ACC112 (cell line): Measurements from ENCODE around the gene FAM117A.

Source experiments
- H2AFZ ChIP-seq: fragments of 200-600 bp; sonication (generic); one replicate; pipeline ENCODE4 v1.6.0; 2017; ENCODE audit warnings: antibody characterized with exemption, low read length; ENCODE audit not compliant: unreplicated experiment
- H3K27ac ChIP-seq: fragments of 200-600 bp; sonication (generic); 2 replicates; pipeline ENCODE4 v1.5.1; 2014; ENCODE audit warnings: low read depth, mild to moderate bottlenecking, antibody characterized with exemption, low read length, moderate library complexity
- H3K27me3 ChIP-seq: fragments of 200-600 bp; sonication (generic); 2 replicates; pipeline ENCODE4 v1.6.1; 2014; ENCODE audit warnings: mild to moderate bottlenecking, antibody characterized with exemption, low read length, moderate library complexity, mixed read lengths; ENCODE audit not compliant: insufficient read depth
- H3K36me3 ChIP-seq: fragments of 200-600 bp; sonication (generic); 2 replicates; pipeline ENCODE4 v1.6.1; 2016; ENCODE audit warnings: mild to moderate bottlenecking, antibody characterized with exemption, low read length, moderate library complexity, mixed read lengths; ENCODE audit not compliant: insufficient read depth
- H3K4me1 ChIP-seq: fragments of 200-600 bp; sonication (generic); one replicate; pipeline ENCODE4 v1.6.1; 2016; ENCODE audit warnings: low read length, mixed read lengths; ENCODE audit not compliant: insufficient read depth, unreplicated experiment, control insufficient read depth
- H3K4me3 ChIP-seq: fragments of 200-600 bp; sonication (generic); 2 replicates; pipeline ENCODE4 v1.5.1; 2014; ENCODE audit warnings: mild to moderate bottlenecking, low read depth, low read length
- H3K79me2 ChIP-seq: fragments of 200-600 bp; sonication (generic); one replicate; pipeline ENCODE4 v1.6.0; 2016; ENCODE audit warnings: low read length; ENCODE audit not compliant: control insufficient read depth, unreplicated experiment, insufficient read depth

Gene FAM117A

DNA sequence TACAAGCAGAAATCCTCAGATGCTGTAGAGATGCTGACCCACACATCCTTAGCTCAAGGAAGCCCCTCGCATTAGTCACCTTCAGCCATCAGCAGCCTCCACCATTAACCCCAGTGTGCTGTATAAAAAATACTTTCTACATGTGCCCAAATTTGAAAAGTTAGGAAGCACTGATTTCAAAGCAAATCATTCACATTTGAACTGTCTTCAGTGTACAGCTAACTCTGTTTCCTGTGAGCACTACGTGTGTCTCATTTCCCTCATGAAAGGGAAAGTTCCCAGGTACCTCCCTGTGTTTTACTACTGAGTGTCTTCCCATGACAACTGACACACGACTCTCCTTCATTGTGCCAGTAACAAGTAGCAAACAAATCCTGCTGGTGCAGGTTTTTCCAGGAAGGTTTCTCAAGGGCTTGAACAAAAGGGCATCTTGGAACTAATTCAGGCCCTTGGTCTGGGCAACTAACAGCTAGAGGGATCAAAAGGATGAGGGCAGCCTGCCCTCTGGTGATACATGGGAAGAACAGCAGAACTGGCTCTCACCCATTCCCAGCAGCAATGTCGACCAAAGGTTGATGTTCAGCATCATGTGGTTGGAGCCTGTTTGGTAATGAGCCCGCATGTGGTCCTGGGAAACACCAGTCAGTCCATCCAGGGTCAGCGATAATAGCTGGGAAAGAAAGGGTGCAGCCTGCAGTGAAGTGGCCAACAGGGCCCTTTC is 60.2 kb downstream of the FAM117A start:
- Histone ChIP-seq H3K4me3 (no peak overlapping the region), H2AFZ (no peak overlapping the region), H3K4me1 (peaks cover 10% of the 10 kb centered on the region), H3K27me3 (no peaks in the 10 kb centered on the region), H3K27ac (no peak overlapping the region), H3K79me2 (peaks cover 17% of the 10 kb centered on the region), H3K36me3 (peaks cover 19% of the 10 kb centered on the region; the same call in 1 of the 2 replicates)

DNA sequence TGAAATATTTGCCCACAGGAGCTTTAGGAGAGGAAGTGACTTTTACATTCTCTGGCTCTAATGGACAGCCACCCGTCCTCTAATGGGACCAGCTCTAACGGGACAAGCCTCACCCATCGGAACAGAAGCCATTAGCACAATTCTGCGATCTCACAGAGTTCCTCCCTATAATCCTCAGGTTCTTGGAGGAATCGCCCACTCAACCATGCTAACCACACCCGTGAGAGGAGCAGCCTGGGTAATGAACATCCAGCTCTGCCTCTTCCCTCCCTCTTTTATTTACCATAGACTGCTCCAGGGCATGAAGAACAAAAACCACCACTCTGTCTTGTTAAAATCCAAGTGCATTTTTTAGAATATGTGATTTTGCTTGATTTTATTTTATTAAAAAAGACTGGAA is 63.0 kb downstream of the FAM117A start:
- Histone ChIP-seq H3K4me1 (no peaks in the 10 kb centered on the region), H3K4me3 (no peak overlapping the region), H3K79me2 (peaks cover 3% of the 10 kb centered on the region), H3K36me3 (peaks cover 19% of the 10 kb centered on the region; the same call in 1 of the 2 replicates), H2AFZ (no peak overlapping the region), H3K27me3 (no peaks in the 10 kb centered on the region), H3K27ac (no peak overlapping the region)

DNA sequence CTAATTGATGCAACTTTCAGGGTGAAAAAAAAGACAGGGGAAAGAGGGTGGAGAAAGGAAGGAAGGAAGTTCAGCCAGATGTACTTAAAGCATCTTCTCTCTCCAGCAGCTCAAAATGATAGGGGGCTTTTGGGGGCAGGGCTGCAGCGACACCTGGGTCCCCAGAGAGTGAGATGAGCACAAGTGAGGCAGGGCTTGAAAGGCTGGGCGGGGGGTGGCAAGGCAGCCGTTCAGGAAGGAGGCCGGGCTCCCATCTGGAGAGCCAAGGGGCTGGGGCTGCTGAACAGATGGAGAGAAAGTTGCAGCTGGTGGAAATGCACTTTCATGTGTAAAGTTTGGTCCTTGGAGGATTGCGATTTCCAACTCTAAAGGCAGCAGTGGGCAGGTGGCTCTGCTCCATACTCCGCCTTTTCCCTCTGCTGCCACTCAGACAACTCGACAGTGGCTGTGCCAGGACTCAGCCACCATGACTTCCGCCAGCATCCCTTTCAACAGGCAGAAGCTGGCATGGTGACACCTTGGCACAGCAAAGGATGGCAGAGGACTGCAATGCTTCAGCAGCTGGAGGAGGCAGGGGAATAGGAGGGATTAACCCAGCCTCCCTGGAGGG is 63.9 kb downstream of the FAM117A start:
- Histone ChIP-seq H3K36me3 (peaks cover 19% of the 10 kb centered on the region; the same call in 1 of the 2 replicates), H2AFZ (no peak overlapping the region), H3K27me3 (no peaks in the 10 kb centered on the region), H3K27ac (no peak overlapping the region), H3K79me2 (no peaks in the 10 kb centered on the region), H3K4me3 (no peak overlapping the region), H3K4me1 (no peaks in the 10 kb centered on the region)

DNA sequence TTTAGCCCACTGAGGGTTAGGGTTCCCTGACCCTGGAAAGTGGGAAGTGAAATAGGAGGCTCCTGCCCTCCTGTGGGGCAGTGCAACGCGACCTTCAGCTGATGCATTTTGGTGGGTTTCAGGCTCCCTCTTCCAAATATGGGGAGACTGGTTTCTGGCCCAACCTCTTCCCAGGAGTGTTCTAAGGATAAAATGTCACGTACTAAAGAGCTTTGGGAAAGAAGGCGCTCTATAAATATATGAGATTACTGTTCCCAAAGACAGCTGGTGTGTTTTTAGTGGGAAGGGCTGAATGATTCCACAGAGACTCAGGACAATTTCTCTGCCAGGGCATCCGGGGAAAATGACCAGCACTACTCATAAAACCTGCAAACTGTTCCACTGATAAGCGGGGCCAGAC is 65.9 kb downstream of the FAM117A start:
- Histone ChIP-seq H3K79me2 (no peaks in the 10 kb centered on the region), H3K27me3 (no peaks in the 10 kb centered on the region), H2AFZ (no peak overlapping the region), H3K4me1 (no peaks in the 10 kb centered on the region), H3K4me3 (no peak overlapping the region), H3K27ac (no peak overlapping the region), H3K36me3 (peaks cover 9% of the 10 kb centered on the region; the same call in 1 of the 2 replicates)

DNA sequence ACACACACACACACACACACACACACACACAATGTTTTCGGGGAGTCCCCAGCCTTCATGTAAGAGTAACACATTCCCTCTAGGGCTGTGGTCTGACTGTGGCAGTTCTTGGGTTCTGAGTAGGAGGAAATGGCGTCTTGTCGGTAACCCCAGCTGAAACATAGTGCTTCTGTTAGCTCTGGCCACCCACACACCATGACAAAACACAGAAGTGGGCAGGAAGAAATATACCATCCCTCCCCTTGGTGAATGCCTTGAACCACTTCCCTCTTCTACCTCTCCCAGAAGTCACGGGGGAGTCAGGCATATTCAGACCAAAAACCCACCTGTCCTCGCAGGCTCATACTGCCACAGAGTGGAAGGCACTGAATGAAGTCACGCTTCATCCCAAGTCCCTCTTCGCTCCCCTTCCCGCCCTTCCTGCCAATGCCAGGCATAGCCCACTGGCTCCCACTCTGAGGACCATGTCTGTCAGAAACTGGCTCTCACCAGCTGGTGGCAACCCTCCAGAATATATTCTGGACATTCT is 67.6 kb downstream of the FAM117A start:
- Histone ChIP-seq H2AFZ (no peak overlapping the region), H3K36me3 (peaks cover 2% of the 10 kb centered on the region; the same call in 1 of the 2 replicates), H3K4me1 (no peaks in the 10 kb centered on the region), H3K27ac (no peak overlapping the region), H3K79me2 (no peaks in the 10 kb centered on the region), H3K27me3 (no peaks in the 10 kb centered on the region), H3K4me3 (no peak overlapping the region)

DNA sequence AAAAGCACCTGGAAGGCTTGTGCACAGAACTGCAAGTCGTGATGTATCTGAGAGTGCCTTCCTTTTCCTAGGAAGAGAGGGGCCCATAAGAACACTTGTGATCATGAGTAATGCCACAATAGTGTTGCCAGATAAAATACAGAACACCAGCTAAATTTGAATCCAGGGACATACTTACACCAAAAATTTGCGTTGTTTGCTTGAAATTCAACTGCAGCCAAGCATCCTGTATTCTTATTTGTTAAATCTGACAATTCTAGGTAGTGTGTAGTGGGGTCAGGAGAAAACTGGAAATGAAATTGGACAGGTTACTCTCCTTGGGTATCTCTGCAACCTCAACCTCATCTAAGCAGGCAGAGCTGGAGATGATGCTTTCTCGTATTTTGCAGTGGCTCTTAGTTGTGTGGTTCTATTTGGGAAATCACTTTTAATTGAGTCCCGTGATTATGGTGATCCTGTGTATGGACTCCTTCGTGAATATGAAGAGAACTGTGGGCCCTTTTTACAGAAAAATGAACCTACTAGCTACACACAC is 68.2 kb downstream of the FAM117A start:
- H3K4me1 ChIP-seq, result no peaks in the 10 kb centered on the region
- H3K79me2 ChIP-seq, result no peaks in the 10 kb centered on the region
- H3K36me3 ChIP-seq, result no peaks in the 10 kb centered on the region
- H3K27ac ChIP-seq, result no peak overlapping the region
- H2AFZ ChIP-seq, result no peak overlapping the region
- no peak overlapping the region for H3K4me3 ChIP-seq
- no peaks in the 10 kb centered on the region for H3K27me3 ChIP-seq

DNA sequence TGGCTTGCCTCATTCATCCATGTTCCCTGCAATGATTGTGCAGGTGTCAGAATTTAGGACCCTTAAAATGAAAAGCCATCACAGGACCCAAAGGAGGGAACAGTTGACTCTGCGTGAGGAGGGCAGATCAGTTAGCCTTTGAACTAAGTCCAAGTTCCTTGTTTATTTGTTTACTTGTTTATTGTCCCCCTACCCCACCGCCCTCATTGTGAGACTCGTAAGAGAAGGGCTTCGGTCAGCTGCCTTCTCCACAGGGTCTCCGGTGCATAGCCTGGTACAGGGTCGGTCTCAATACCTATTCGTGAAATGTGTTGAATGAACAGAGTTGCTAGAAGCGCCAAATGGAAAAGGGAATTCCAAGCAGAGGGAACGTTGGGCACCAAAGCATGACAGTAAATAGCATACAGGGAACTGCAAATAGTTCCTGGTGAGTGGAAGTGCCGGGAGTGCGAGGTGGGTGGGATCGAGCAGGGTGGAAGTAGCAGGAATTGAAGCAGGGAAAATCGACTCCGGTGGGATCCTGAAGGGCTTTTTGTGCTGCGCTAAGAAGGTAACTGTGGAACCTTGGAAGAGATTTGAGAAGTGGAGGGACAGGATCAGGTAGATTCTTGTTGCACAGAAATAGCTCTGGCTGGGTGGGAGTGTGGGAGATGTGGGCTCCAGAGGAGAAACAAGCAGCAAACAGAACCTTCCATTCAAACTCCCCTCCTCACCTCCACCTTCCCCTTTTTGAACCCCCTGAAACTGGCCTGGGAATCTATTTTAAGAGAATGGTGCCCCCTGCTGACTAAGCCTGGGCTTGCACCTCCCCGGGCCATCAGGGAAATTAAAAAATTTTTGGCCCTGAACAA is 68.9 kb downstream of the FAM117A start:
- Histone ChIP-seq H3K27ac (no peak overlapping the region), H3K4me1 (no peaks in the 10 kb centered on the region), H2AFZ (peak overlapping the region; percentile 30), H3K27me3 (no peaks in the 10 kb centered on the region), H3K79me2 (no peaks in the 10 kb centered on the region), H3K36me3 (no peaks in the 10 kb centered on the region), H3K4me3 (no peak overlapping the region)

DNA sequence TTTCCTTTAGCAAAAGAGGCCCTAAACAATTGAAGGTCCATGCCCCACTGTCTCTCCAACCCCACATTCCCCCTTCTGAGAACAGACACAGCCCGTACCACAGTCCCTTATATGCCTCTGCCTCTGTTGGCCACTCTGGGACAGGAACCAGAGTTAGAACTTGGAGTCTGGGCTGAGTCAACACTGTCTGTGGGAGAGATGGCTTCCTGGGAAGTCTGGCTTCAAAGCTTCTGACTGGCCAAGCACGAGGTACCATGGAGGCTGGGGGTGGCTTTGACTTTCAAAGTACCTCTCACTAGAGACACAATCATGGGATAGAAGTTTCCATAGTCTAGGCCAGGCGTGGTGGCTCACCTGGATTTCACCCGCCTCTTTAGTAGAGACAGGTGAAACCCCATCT is 71.2 kb downstream of the FAM117A start:
- Histone ChIP-seq H3K27ac (no peak overlapping the region), H3K79me2 (no peaks in the 10 kb centered on the region), H3K36me3 (no peaks in the 10 kb centered on the region), H2AFZ (no peak overlapping the region), H3K27me3 (no peaks in the 10 kb centered on the region), H3K4me1 (peaks cover 6% of the 10 kb centered on the region), H3K4me3 (no peak overlapping the region)

DNA sequence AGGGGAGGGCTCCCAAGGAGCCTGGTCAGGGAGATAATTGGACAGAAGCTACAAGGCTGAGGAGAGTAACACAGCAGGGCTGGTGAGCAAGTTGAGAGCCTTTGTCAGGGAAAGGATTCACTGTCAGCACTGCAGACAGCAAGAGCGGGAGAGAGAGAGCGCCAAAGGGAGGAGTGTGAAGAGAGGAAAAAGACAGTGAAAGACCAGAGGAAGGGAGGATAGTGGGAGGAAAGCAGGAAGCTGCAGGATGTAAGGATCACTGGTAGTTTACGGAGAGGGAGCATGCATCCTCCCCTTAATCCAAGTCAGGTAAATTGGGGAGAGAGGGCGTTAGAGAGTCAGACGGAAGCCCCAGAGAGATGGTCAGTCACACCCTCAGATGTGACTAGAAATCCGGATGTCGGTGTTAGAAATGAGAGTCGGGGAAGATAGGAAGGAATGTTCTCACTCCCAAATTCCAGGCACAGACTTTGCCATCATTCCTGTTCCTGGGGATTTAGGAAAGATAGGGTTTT is 72.2 kb downstream of the FAM117A start:
- Histone ChIP-seq H3K79me2 (no peaks in the 10 kb centered on the region), H3K27me3 (no peaks in the 10 kb centered on the region), H3K27ac (no peak overlapping the region), H2AFZ (no peak overlapping the region), H3K36me3 (no peaks in the 10 kb centered on the region), H3K4me3 (no peak overlapping the region), H3K4me1 (peaks cover 8% of the 10 kb centered on the region)

DNA sequence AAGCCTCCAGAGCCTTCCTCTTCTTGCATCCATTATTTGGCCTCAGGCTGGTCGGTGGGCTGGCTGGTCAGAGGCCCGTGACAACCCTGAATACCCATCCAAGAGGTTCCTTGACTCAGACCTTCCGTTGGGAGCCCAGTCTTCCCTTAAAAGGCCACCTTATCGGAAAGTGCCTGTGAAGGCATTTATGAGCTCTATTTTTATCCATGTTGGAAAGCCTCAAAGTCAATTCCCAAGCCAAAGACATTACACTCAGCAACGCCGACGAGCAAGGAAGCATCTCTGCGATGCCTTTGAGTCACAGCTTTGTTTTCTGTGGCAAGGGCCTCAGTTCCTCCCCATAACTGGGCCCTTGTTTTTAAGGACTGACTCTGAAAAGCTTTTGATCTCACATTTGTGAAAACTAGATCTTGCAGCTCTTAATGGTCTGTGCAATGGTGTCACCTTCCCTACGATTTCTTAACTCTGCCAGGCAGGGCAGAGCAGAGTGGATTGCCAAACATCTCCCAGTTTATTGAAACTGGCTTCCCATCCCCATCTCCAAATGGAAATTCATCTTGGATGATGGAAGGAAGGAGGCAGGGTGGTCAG is 72.8 kb downstream of the FAM117A start:
- H3K27me3 ChIP-seq, result no peaks in the 10 kb centered on the region
- no peak overlapping the region for H3K4me3 ChIP-seq
- H3K36me3 ChIP-seq, result no peaks in the 10 kb centered on the region
- H3K27ac ChIP-seq, result no peak overlapping the region
- H3K79me2 ChIP-seq, result no peaks in the 10 kb centered on the region
- no peak overlapping the region for H2AFZ ChIP-seq
- H3K4me1 ChIP-seq, result peaks cover 8% of the 10 kb centered on the region
